HepG2 (cell line): ENCODE measurements around the gene TMEM87A. TPM values are rescaled to one million over a fixed set of nuclear protein-coding genes. Genes with fewer than 3 reads are reported as not detected.

Experiments
- BHLHE40 ChIP-seq: IDR thresholded peaks from 2 replicates; pipeline ENCODE4 v1.6.1; 2011; ENCODE audit warnings: low read length, improper control_type of control experiment
- DMTF1 ChIP-seq: sonication (generic); formaldehyde crosslinking; IDR thresholded peaks from 2 replicates; pipeline ENCODE4 v1.4.0; 2020; ENCODE audit warnings: mild to moderate bottlenecking, missing genetic modification reagents
- FLYWCH1 ChIP-seq: sonication (generic); formaldehyde crosslinking; IDR thresholded peaks from 2 replicates; pipeline ENCODE4 v1.8.1; 2023; ENCODE audit warnings: mild to moderate bottlenecking, missing genetic modification reagents
- FOXJ3 ChIP-seq: sonication (generic); formaldehyde crosslinking; IDR thresholded peaks from 2 replicates; pipeline ENCODE4 v1.4.0; 2020; ENCODE audit warnings: missing genetic modification reagents, mild to moderate bottlenecking, borderline replicate concordance
- GLI4 ChIP-seq: sonication (generic); formaldehyde crosslinking; IDR thresholded peaks from 2 replicates; pipeline ENCODE4 v1.5.1; 2020; ENCODE audit warnings: missing genetic modification reagents, mild to moderate bottlenecking, moderate library complexity, borderline replicate concordance
- NFE2L1 ChIP-seq: sonication (generic); formaldehyde crosslinking; IDR thresholded peaks from 2 replicates; pipeline ENCODE4 v1.4.0; 2020; ENCODE audit warnings: missing genetic modification reagents, mild to moderate bottlenecking, borderline replicate concordance
- NFRKB ChIP-seq: fragments of 450-650 bp; IDR thresholded peaks from 2 replicates; pipeline ENCODE4 v1.6.1; 2017
- NPAS2 ChIP-seq: sonication (generic); formaldehyde crosslinking; IDR thresholded peaks from 2 replicates; pipeline ENCODE4 v1.8.0; 2022; ENCODE audit warnings: mild to moderate bottlenecking, missing genetic modification reagents, borderline replicate concordance
- PLSCR1 ChIP-seq: sonication (generic); formaldehyde crosslinking; IDR thresholded peaks from 2 replicates; pipeline ENCODE4 v1.5.0; 2020; ENCODE audit warnings: missing genetic modification reagents, mild to moderate bottlenecking, borderline replicate concordance
- SMAD9 ChIP-seq: sonication (generic); formaldehyde crosslinking; IDR thresholded peaks from 2 replicates; pipeline ENCODE4 v1.5.1; 2020; ENCODE audit warnings: mild to moderate bottlenecking, missing genetic modification reagents
- SP4 ChIP-seq: sonication (generic); formaldehyde crosslinking; IDR thresholded peaks from 2 replicates; pipeline ENCODE4 v1.8.1; 2023; ENCODE audit warnings: mild to moderate bottlenecking, missing genetic modification reagents
- STAT5B ChIP-seq: sonication (generic); formaldehyde crosslinking; IDR thresholded peaks from 2 replicates; pipeline ENCODE4 v1.4.0; 2020; ENCODE audit warnings: missing genetic modification reagents
- YY1 ChIP-seq: IDR thresholded peaks from 2 replicates; pipeline ENCODE4 v1.6.1; 2011; ENCODE audit warnings: low read length, low read depth, moderate library complexity, mild to moderate bottlenecking; ENCODE audit not compliant: insufficient read depth, insufficient replicate concordance
- ZNF142 ChIP-seq: sonication (generic); formaldehyde crosslinking; IDR thresholded peaks from 2 replicates; pipeline ENCODE4 v1.4.0; 2020; ENCODE audit warnings: missing genetic modification reagents
- ZNF780A ChIP-seq: sonication (generic); formaldehyde crosslinking; IDR thresholded peaks from 2 replicates; pipeline ENCODE4 v1.8.0; 2022; ENCODE audit warnings: mild to moderate bottlenecking, missing genetic modification reagents, moderate library complexity
- ZNF788 ChIP-seq: sonication (generic); formaldehyde crosslinking; IDR thresholded peaks from 2 replicates; pipeline ENCODE4 v1.5.0; 2020; ENCODE audit warnings: mild to moderate bottlenecking, missing genetic modification reagents, borderline replicate concordance
- ZSCAN25 ChIP-seq: sonication (generic); formaldehyde crosslinking; IDR thresholded peaks from 2 replicates; pipeline ENCODE4 v1.8.0; 2022; ENCODE audit warnings: mild to moderate bottlenecking, missing genetic modification reagents
- polyA plus RNA-seq, 8 experiments: library from polyadenylated mRNA; depleted of rRNA in 3 of 8; stranded (reverse) in 7 of 8; unstranded in 1 of 8; fragments of >200 nt; fragmentation: Illumina TruSeq in 4 of 8; extraction: Trizol in 4 of 8; gene quantifications; 2 replicates each; pipeline versions ENCODE4 v1.2.1 to v1.2.3, GENCODE V29; 2011 to 2016; ENCODE audit warnings: low read depth in 4 of 8, missing spikeins in 1 of 8, mixed read lengths in 1 of 8; ENCODE audit not compliant: insufficient read depth in 1 of 8
- total RNA-seq, 5 experiments: library from RNA; depleted of rRNA; stranded (reverse); fragments of >200 nt; fragmentation: Illumina TruSeq; extraction: Trizol; gene quantifications; 2 replicates each; pipeline ENCODE4 v1.2.3, GENCODE V29; 2016; ENCODE audit warnings: low read depth in 1 of 5

TMEM87A gene
- total and polyA plus RNA-seq, 2 of the 13 experiments (the other 11 are each of a cell fraction or from before 2014, with no cell fraction given) = 20.2 to 42.8 TPM

GRCh38 chr15:42272939-42273899 lies at the start of gene TMEM87A, which contains the start of gene GANC (continued):
- peak; percentile 65; the same call in 1 of the 2 replicates for TF ChIP-seq ZNF788 (CRISPR knock-in tag)
- TF ChIP-seq ZSCAN25 = 0 out of 2 replicates have a peak, but pooled peaks have one; percentile 31
- no peak for TF ChIP-seq FLYWCH1
- peak; percentile 95; the same call in 1 of the 2 replicates for TF ChIP-seq DMTF1 (CRISPR knock-in tag)
- no peak for TF ChIP-seq STAT5B (CRISPR knock-in tag)
- TF ChIP-seq YY1 = peak; percentile 95
- no peak for TF ChIP-seq SMAD9 (CRISPR knock-in tag)
- 0 out of 2 replicates have a peak, but pooled peaks have one; percentile 23 for TF ChIP-seq FOXJ3 (CRISPR knock-in tag)
- TF ChIP-seq SP4 (CRISPR knock-in tag) = peak; percentile 76
- TF ChIP-seq ZNF780A = no peak
- no peak for TF ChIP-seq NPAS2 (CRISPR knock-in tag)
- TF ChIP-seq GLI4 = no peak
- TF ChIP-seq BHLHE40 = no peak
- TF ChIP-seq NFRKB = peak; percentile 75; the same call in 1 of the 2 replicates
- TF ChIP-seq NFE2L1 = no peak
- TF ChIP-seq ZNF142 (CRISPR knock-in tag) = no peak
- TF ChIP-seq PLSCR1 (CRISPR knock-in tag) = no peak
